Naive thymus-derived CD4-positive, alpha-beta T cell (primary cell): ENCODE measurements around the gene FN1. TPM values are rescaled to one million over a fixed set of nuclear protein-coding genes. Genes with fewer than 3 reads are reported as not detected.

Experiments used
- ATAC-seq: fragments of 150-1000 bp; cut with Tn5 transposase; 2 replicates; pipeline ENCODE4 v1.10.0; 2021; ENCODE audit warnings: mild to moderate bottlenecking, moderate library complexity
- CTCF ChIA-PET: fragments of 350-600 bp; sonication (Branson Sonifier 250); formaldehyde crosslinking; loops from one replicate; lab custom pipeline; 2021; ENCODE audit warnings: antibody characterized with exemption; lab: Charles Lee
- POLR2A ChIA-PET: fragments of 350-600 bp; sonication (Branson Sonifier 250); formaldehyde crosslinking; loops from one replicate; lab custom pipeline; 2021; ENCODE audit warnings: antibody characterized with exemption, inconsistent platforms; lab: Charles Lee
- DNase-seq, 9 donors: peaks; one replicate each; pipeline versions ENCODE4 v3.0.0 to v3.0.0-alpha.2; 2020 to 2022; ENCODE audit warnings: mixed read lengths in 1 of 9
- H3K27ac ChIP-seq: one replicate; pipeline ENCODE4 v1.7.0; 2013; ENCODE audit warnings: mild to moderate bottlenecking, low read depth, low read length, moderate library complexity
- H3K27me3 ChIP-seq, 2 donors: one replicate each; pipeline ENCODE4 v1.7.0; 2013; ENCODE audit warnings: low read length in 2 of 2, mild to moderate bottlenecking in 2 of 2, moderate library complexity in 2 of 2; ENCODE audit not compliant: control insufficient read depth in 2 of 2, insufficient read depth in 2 of 2
- H3K36me3 ChIP-seq, 3 experiments: 1 replicate in 2 of 3; 2 replicates in 1 of 3; pipeline ENCODE4 v1.7.0; 2013; ENCODE audit warnings: low read length in 3 of 3, mild to moderate bottlenecking in 3 of 3, moderate library complexity in 1 of 3; ENCODE audit not compliant: insufficient read depth in 3 of 3, control insufficient read depth in 2 of 3
- H3K4me1 ChIP-seq, 2 donors: one replicate each; pipeline ENCODE4 v1.7.0; 2013; ENCODE audit warnings: low read length in 2 of 2, mild to moderate bottlenecking in 2 of 2, moderate library complexity in 1 of 2; ENCODE audit not compliant: control insufficient read depth in 2 of 2, insufficient read depth in 2 of 2
- H3K4me3 ChIP-seq: 2 replicates; pipeline ENCODE4 v1.7.0; 2013; ENCODE audit warnings: mild to moderate bottlenecking, low read length
- H3K9me3 ChIP-seq, 3 experiments: 1 replicate in 2 of 3; 2 replicates in 1 of 3; pipeline ENCODE4 v1.7.0; 2013; ENCODE audit warnings: low read length in 3 of 3; ENCODE audit not compliant: control insufficient read depth in 2 of 3
- H3K27ac Mint-ChIP-seq, 9 donors: one replicate each; pipeline ENCODE4 v1.8.0; 2020 to 2022; ENCODE audit warnings: mixed read lengths in 9 of 9, mild to moderate bottlenecking in 8 of 9, moderate library complexity in 5 of 9, inconsistent platforms in 2 of 9
- H3K27me3 Mint-ChIP-seq, 5 donors: one replicate each; pipeline ENCODE4 v1.8.0; 2021 to 2022; ENCODE audit warnings: mixed read lengths in 5 of 5, mild to moderate bottlenecking in 1 of 5
- H3K36me3 Mint-ChIP-seq, 5 donors: one replicate each; pipeline ENCODE4 v1.8.0; 2020 to 2022; ENCODE audit warnings: mixed read lengths in 5 of 5, mild to moderate bottlenecking in 3 of 5, inconsistent platforms in 1 of 5
- H3K4me1 Mint-ChIP-seq, 7 donors: one replicate each; pipeline ENCODE4 v1.8.0; 2020 to 2022; ENCODE audit warnings: mixed read lengths in 7 of 7, mild to moderate bottlenecking in 3 of 7, inconsistent platforms in 1 of 7
- H3K4me3 Mint-ChIP-seq, 10 donors: one replicate each; pipeline ENCODE4 v1.8.0; 2020 to 2022; ENCODE audit warnings: mild to moderate bottlenecking in 10 of 10, mixed read lengths in 10 of 10, moderate library complexity in 6 of 10, inconsistent platforms in 2 of 10
- H3K9me3 Mint-ChIP-seq, 11 donors: one replicate each; pipeline ENCODE4 v1.8.0; 2020 to 2022; ENCODE audit warnings: mixed read lengths in 11 of 11, mild to moderate bottlenecking in 4 of 11, inconsistent platforms in 1 of 11, moderate library complexity in 1 of 11
- intact Hi-C, 2 donors: fragments of 100-400 bp; cut with micrococcal nuclease; formaldehyde crosslinking; loops; one replicate each; pipeline ENCODE4 v1.15.1; 2023
- polyA plus RNA-seq, 2 donors: library from polyadenylated mRNA; unstranded; fragments of 300-500 nt; fragmentation: Illumina TruSeq; gene quantifications; one replicate each; pipeline ENCODE4 v1.2.3, GENCODE V29; 2021
- total RNA-seq, 6 experiments: library from RNA in 5 of 6; stranded (reverse) in 5 of 6; gene quantifications; 1 replicate in 5 of 6; 2 replicates in 1 of 6; pipeline ENCODE4 v1.2.3 and lab custom pipeline; 2021 to 2026

Gene FN1
- total and polyA plus RNA-seq, 7 experiments from 2014 or later, result 0.13 to 2.2 (median 0.68) TPM

GRCh38 chr2:215435280-215435869 lies 493 bp downstream of the FN1 start:
- no peak overlapping the region for H3K27ac Mint-ChIP-seq
- Histone ChIP-seq H3K36me3 (no peaks in the 10 kb centered on the region), H3K27ac (no peak overlapping the region), H3K4me1 (peaks cover 8 to 15% of the 10 kb centered on the region in 2 donors), H3K27me3 (peaks cover 12 to 24% of the 10 kb centered on the region in 2 donors), H3K9me3 (no peaks in the 10 kb centered on the region), H3K4me3 (peak overlapping the region; percentile 44)
- CTCF ChIA-PET, result no interaction called here
- H3K9me3 Mint-ChIP-seq, result peaks cover 0 to 5% (median 0%) of the 10 kb centered on the region in 11 donors
- H3K4me3 Mint-ChIP-seq, result peak overlapping the region; percentile 45 to 83 (median 70)
- DNase-seq, result peak in 3 of 9 donors; percentile 3 to 22 (median 6)
- peaks cover 0 to 5% (median 0%) of the 10 kb centered on the region in 5 donors for H3K36me3 Mint-ChIP-seq
- peak; percentile 23 for ATAC-seq
- peaks cover 10 to 22% (median 21%) of the 10 kb centered on the region in 7 donors for H3K4me1 Mint-ChIP-seq
- H3K27me3 Mint-ChIP-seq, result peaks cover 65 to 86% (median 80%) of the 10 kb centered on the region in 5 donors
- intact Hi-C loops, result loop anchor here in 1 of 2 donors (10.0 kb wide), 1 partner anchor 621 kb away; no protein-coding TSS in a partner anchor
- POLR2A ChIA-PET, result no interaction called here

- peaks cover 12 to 18% of the 10 kb centered on the region in 2 donors for H3K27me3 ChIP-seq
- H3K27ac ChIP-seq, result no peak overlapping the region
- H3K36me3 ChIP-seq, result no peaks in the 10 kb centered on the region
- no peaks in the 10 kb centered on the region for H3K9me3 ChIP-seq
- peaks cover 72 to 83% (median 81%) of the 10 kb centered on the region in 5 donors for H3K27me3 Mint-ChIP-seq
- H3K4me1 Mint-ChIP-seq, result peaks cover 10 to 22% (median 21%) of the 10 kb centered on the region in 7 donors
- ChIA-PET POLR2A (no interaction called here), CTCF (no interaction called here)
- H3K27ac Mint-ChIP-seq, result no peak overlapping the region
- peaks cover 8 to 15% of the 10 kb centered on the region in 2 donors for H3K4me1 ChIP-seq
- H3K4me3 ChIP-seq, result no peak overlapping the region
- intact Hi-C loops, result loop anchor here in 1 of 2 donors (10.0 kb wide), 1 partner anchor 620 kb away; no protein-coding TSS in a partner anchor
- peaks cover 0 to 5% (median 0%) of the 10 kb centered on the region in 11 donors for H3K9me3 Mint-ChIP-seq
- no peak for DNase-seq
- no peak for ATAC-seq
- H3K4me3 Mint-ChIP-seq, result peak overlapping the region in 9 of 10 donors; percentile 63 to 83 (median 70)
- peaks cover 0 to 5% (median 0%) of the 10 kb centered on the region in 5 donors for H3K36me3 Mint-ChIP-seq
Observed at GRCh38 chr2:215434447-215435279, 1.2 kb downstream of the FN1 start.

GRCh38 chr2:215432759-215433594 lies 2.9 kb downstream of the FN1 start:
- H3K9me3 Mint-ChIP-seq, result peaks cover 0 to 5% (median 0%) of the 10 kb centered on the region in 11 donors
- H3K36me3 ChIP-seq, result no peaks in the 10 kb centered on the region
- ATAC-seq (no peak), DNase-seq (no peak)
- no peak overlapping the region for H3K27ac ChIP-seq
- H3K36me3 Mint-ChIP-seq, result peaks cover 0 to 5% (median 0%) of the 10 kb centered on the region in 5 donors
- POLR2A ChIA-PET, result no interaction called here
- H3K4me3 Mint-ChIP-seq, result no peak overlapping the region
- peaks cover 10 to 22% (median 21%) of the 10 kb centered on the region in 7 donors for H3K4me1 Mint-ChIP-seq
- H3K4me3 ChIP-seq, result no peak overlapping the region
- H3K27me3 Mint-ChIP-seq, result peaks cover 69 to 84% (median 81%) of the 10 kb centered on the region in 5 donors
- peaks cover 8 to 15% of the 10 kb centered on the region in 2 donors for H3K4me1 ChIP-seq
- CTCF ChIA-PET, result no interaction called here
- H3K27me3 ChIP-seq, result peaks cover 12 to 18% of the 10 kb centered on the region in 2 donors
- H3K27ac Mint-ChIP-seq, result no peak overlapping the region
- intact Hi-C loops, result loop anchor here in 1 of 2 donors (10.0 kb wide), 1 partner anchor 618 kb away; no protein-coding TSS in a partner anchor
- H3K9me3 ChIP-seq, result no peaks in the 10 kb centered on the region

- intact Hi-C loops, result loop anchor here in 1 of 2 donors (10.0 kb wide), 1 partner anchor 617 kb away; no protein-coding TSS in a partner anchor
- CTCF ChIA-PET, result no interaction called here
Observed at GRCh38 chr2:215431778-215432758, 3.8 kb downstream of the FN1 start.

GRCh38 chr2:215431290-215431689 lies 4.6 kb downstream of the FN1 start:
- Mint-ChIP-seq H3K27ac (no peak overlapping the region), H3K4me3 (no peak overlapping the region), H3K36me3 (peaks cover 0 to 5% (median 0%) of the 10 kb centered on the region in 5 donors), H3K4me1 (peaks cover under 1 to 12% (median 11%) of the 10 kb centered on the region in 7 donors), H3K27me3 (peaks cover 57 to 77% (median 66%) of the 10 kb centered on the region in 5 donors), H3K9me3 (peaks cover 0 to 5% (median 0%) of the 10 kb centered on the region in 11 donors)
- H3K9me3 ChIP-seq, result no peaks in the 10 kb centered on the region
- H3K27ac ChIP-seq, result no peak overlapping the region
- ChIA-PET CTCF (no interaction called here), POLR2A (no interaction called here)
- H3K4me1 ChIP-seq, result peaks cover 8 to 9% of the 10 kb centered on the region in 2 donors
- no peak for DNase-seq
- H3K4me3 ChIP-seq, result no peak overlapping the region
- ATAC-seq, result no peak
- peaks cover 7 to 18% of the 10 kb centered on the region in 2 donors for H3K27me3 ChIP-seq
- intact Hi-C loops, result loop anchor here in 1 of 2 donors (10.0 kb wide), 1 partner anchor 616 kb away; no protein-coding TSS in a partner anchor
- no peaks in the 10 kb centered on the region for H3K36me3 ChIP-seq

More at GRCh38 chr2:215431778-215432758, 3.8 kb downstream of the FN1 start:
- H3K27me3 Mint-ChIP-seq, result peaks cover 65 to 82% (median 73%) of the 10 kb centered on the region in 5 donors
- Histone ChIP-seq H3K4me3 (no peak overlapping the region), H3K27ac (no peak overlapping the region), H3K36me3 (no peaks in the 10 kb centered on the region), H3K4me1 (peaks cover 8 to 15% of the 10 kb centered on the region in 2 donors), H3K27me3 (peaks cover 7 to 18% of the 10 kb centered on the region in 2 donors), H3K9me3 (no peaks in the 10 kb centered on the region)
- no peak for DNase-seq
- peaks cover 8 to 20% (median 18%) of the 10 kb centered on the region in 7 donors for H3K4me1 Mint-ChIP-seq
- H3K27ac Mint-ChIP-seq, result no peak overlapping the region
- H3K36me3 Mint-ChIP-seq, result peaks cover 0 to 5% (median 0%) of the 10 kb centered on the region in 5 donors
- no peak for ATAC-seq
- POLR2A ChIA-PET, result no interaction called here
- no peak overlapping the region for H3K4me3 Mint-ChIP-seq
- peaks cover 0 to 5% (median 0%) of the 10 kb centered on the region in 11 donors for H3K9me3 Mint-ChIP-seq
